GM20431 (cell line): ENCODE results near the gene PRKAG2.
"Not testable (repeated sequence)": the region's sequence is repeated elsewhere in the genome, so short reads cannot be mapped to it uniquely, and the experiment has no call there.

Experiments
- in situ Hi-C: fragments of 300-500 bp; cut with MseI, MboI; formaldehyde crosslinking; loops from one replicate; pipeline ENCODE4 v1.15.0; 2020; ENCODE audit warnings: low sequenced_read_pairs; ENCODE audit not compliant: unreplicated experiment

Gene PRKAG2

DNA sequence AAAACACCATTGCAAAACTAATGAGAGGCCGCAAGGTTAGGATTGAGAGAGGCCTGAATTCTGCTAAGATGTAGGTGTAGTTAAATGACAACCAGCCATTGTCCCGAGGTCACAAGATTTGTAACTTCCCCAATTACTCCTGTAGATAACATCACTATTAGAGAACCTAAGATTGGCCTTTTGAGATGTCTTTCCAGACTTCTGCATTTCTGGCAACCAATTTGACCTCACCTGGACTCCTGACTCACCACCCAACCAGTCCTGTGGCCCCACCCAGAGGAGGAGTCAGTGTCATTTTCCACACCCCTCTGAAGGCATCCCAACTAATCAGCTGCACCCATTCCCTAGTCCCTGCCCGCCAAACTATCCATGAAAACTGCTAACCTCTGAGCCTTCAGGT is 115.7 kb downstream of the PRKAG2 start:
- in situ Hi-C loops = loop anchor here (25.0 kb wide), 1 partner anchor 399 kb away; no protein-coding TSS in a partner anchor

DNA sequence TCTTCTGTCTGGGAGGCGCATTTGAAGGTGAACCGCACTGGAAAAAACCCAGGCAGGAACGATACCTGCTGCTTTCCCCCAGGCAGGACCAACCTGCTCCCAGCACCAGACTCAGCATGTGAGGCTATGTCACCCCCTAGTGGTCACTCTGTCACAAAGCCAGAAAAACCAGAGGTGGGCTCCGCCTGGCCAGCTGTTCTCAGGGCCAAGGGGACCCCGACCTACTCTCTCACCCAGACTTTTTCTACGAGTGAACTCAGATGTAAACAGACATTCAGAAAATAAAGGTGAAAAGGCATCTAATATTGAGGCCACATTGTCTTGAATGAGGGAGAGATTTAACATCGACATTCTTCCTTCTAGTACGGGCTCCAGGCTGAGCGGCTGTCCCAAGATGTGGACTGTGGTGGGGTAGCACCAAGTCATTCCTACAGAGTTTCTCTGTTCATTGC is 117.3 kb downstream of the PRKAG2 start:
- in situ Hi-C loops = loop anchor here (25.0 kb wide), 1 partner anchor 397 kb away; no protein-coding TSS in a partner anchor

DNA sequence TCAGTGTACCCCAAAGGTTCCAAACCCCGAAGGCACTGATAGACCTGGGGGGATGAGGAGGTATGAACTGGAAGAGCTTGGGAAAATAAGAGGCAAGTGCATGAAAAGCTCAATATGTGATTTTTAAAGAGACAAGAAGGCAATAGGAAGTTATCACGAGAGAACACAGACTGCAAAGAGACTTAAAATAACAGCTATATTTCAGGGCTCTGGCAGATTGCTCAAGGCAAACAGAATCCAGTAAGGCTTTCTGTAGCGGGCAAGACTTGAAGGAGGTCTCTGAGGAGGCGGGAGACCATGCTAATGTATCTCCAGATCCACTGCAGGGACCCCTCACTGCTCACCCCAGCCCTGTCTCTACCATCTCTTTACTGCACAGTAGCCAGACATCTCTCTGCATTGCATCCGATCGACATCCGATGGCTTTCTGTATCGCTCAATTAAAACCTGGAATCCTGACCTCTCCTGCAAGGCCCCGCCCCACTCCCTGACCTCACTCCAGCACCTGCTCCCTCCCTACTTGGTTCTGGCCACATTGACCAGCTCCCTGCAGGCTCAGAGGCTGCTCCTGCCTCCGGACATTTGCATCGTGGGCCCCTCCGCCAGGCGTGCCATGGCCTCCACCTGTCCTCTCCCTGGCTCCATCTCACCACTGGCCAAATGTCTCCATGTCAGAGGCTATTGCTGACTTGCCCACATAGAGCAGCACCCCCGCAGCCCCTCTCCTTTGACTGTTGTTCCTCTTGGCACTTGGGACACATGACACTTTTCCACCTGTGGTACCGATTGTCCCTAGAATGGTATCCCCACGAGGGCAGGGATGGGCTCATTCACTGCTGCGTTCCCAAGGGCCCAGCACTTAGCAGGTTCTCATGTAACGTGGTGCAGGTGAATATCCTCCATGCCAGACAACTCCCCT is 118.0 kb downstream of the PRKAG2 start:
- in situ Hi-C loops = loop anchor here (25.0 kb wide), 1 partner anchor 397 kb away; no protein-coding TSS in a partner anchor

DNA sequence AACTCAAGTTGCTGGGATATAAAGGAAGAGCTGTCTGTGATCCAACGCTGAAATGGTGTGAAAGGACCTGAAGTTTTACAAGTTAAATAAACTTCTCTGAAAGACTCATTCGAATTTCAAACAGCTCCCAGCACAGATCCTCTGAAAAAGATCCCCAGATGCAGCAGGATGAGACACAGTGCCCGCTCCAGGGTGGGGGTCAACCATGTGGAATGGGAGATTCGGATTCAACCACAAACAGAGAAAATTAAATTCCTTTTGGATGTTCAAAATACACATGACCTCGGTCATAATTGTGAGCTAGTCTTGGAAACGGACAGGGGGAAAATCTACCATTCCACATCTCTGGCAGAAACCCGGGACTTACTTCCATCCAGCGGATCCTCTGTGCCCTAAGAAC is 119.6 kb downstream of the PRKAG2 start:
- in situ Hi-C loops = loop anchor here (25.0 kb wide), 1 partner anchor 395 kb away; no protein-coding TSS in a partner anchor

DNA sequence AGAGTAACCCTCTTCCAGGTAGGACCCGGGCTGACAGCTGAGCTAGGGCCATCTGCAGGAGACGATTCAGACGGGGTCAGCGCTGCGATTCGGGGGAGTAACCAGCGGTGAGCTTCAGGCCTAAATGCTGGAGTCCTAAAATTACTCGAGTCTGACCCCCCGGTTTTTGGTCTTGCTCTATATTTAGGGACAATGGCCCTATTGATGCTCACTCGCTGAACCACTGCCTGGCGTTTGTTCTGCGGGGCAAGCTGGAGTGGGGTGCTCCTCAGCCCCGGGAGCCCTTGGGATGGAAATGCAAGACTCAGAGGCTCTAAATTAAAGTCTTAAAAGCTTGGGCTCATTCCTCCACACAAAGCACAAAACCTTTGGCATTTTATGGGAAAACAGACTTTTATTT is 120.0 kb downstream of the PRKAG2 start:
- in situ Hi-C loops = loop anchor here (25.0 kb wide), 1 partner anchor 395 kb away; no protein-coding TSS in a partner anchor

DNA sequence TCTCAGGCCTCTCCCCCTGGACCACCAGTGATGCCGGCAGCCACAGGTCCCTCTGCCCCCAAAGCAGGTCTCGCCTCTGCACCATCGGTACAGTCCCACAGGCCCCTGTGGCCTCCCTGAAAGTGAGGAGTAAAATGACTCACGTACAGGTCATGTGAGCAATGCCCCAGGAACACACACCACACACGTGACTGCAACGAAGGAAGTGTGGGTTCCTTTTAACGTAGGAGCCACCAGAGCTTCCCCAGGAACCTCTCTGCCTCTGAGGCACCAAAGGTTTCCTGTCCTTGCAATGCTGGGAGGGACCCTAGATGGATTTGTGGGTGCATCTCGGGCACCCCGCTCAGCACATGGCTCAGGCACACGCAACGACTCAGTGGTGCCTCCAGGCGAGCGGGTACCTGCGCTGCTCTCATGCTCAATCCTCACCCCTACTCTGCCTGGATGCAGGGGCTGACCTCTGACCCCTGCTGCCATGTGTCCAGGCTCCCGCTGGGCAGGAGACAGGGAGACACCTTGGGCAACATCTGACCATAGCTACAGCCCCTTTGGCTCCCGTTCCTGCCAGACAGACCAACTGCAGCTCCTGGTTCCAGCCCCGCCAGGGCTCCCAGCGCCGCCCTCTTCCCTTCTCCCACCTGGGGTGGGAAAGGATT is 120.7 kb downstream of the PRKAG2 start:
- in situ Hi-C loops = loop anchor here (25.0 kb wide), 1 partner anchor 394 kb away; no protein-coding TSS in a partner anchor

DNA sequence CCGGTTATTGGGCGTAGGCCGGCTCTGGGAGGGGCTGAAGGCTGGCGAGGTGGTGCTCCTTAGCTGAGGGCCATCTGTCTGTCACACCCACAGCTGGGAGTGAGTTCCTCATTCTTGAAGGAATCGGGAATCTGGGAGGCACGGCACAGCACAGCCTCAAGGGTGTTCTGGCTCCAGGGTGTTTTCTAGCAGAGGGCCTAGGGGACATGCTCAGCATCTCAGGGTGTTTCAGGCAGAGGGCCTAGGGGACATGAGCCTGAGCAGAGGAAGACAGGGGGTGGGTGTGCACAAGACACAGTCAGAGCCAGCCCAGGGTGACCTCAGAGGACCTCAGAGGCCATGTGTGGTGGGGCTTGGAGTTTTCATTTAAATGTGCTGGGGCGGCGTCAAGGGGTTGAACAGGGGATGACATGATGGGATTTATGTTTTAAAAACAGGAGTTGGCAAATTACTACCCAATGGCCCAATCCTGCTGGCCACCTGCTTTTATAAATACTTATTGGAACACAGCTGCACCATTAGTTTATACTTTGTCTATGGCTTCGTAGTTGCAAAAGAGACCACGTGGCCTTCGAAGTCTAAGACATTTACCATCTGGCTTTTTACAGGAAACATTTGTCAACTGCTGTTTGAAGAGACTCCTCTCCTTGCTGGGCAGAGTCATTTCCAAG is 121.6 kb downstream of the PRKAG2 start:
- in situ Hi-C loops = loop anchor here (25.0 kb wide), 1 partner anchor 393 kb away; no protein-coding TSS in a partner anchor

DNA sequence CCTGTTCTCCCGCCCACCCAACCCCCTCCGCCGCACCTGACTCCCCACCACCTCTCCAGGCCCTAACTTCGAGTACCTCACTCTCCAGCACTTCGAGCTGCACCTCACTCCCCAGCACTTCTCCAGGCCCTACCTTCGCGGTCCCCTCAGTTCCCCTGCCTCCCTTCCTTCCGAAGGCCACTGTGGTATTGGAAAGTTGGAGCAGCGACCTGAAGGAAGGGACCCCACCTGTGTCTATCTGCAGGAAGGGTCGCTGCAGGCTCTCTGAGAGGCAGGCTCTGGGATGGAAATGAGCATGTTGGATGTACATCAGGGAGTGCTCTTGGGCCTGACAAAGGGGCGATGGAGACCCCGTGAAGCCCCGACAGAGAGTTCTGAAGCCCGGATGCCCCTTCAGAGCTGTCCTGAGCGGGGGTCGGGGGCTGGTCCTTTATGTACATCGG is 122.2 kb downstream of the PRKAG2 start:
- in situ Hi-C loops = loop anchor here (25.0 kb wide), 1 partner anchor 392 kb away; no protein-coding TSS in a partner anchor

DNA sequence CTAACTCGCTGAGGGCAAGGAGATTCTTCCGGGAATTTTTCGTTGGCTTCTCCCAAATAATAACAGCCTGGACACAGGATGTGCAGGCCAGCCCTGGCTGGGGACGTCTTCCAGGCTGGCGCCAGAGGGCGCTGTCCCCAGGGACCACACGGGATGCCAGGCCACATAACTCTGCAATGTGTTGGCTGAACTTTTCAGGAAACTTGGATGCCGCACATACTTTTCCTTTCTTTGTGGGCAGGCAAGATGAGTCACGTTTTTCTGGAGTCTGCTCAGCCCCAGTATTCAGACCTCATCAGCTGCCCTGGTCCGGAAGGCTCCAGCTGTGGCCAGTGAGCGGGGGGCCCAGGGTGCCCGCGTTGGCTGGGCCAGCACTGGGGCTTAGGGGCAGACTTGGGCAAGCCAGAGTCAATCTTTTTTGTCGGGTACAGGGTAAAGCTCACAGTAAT is 122.7 kb downstream of the PRKAG2 start:
- in situ Hi-C loops = loop anchor here (25.0 kb wide), 1 partner anchor 392 kb away; no protein-coding TSS in a partner anchor

DNA sequence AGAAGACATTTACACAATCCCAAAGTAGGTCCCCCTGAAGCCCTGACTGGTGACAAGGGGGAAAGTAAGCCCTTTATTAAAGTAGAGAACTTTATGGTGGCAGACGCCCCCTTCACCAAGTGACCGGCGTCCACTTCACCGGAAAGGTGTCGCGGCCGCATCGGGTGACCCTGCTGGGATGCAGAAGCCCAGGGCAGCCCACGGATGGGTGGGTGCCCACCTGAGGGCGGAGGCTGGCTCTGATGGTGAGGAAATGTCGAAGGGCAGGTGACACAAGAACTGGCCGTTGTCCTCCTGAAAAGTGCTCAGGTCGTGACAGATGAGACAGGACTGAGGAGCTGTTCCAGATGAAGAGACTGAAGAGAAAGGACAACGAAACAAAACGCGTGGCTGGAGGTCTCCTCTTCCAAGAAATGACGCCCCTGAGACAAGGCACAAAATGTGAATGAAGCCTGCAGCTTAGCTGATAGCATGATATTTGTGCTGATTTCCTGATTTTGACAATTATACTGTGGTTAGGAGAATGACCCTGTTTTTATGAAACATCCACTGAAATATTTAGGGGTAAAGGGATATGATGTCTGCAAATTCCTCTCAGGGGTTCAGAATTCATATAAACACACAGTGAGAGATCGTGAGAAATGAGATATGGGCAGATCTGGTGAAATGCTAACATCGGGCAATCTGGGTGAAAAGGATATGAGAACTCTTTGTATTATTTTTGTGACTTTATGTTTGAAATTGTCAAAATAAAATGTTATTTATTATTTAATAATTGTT is 123.9 kb downstream of the PRKAG2 start:
- in situ Hi-C loops = loop anchor here (25.0 kb wide), 1 partner anchor 391 kb away; no protein-coding TSS in a partner anchor

DNA sequence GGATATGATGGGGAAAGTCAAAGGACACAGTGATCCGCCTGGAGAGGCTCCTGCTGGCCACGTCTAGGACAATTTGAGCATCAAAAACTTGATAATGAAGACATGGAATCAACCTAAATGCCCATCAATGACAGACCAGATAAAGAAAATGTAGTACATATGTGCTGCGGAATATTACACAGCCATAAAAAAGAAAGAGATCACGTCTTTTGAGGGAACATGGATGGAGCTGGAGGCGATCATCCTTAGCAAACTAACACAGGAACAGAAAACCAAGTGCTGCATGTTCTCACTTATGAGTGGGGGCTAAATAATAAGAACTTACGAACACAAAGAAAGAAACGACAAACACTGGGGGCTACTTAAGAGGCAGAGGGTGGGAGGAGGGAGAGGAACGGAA is 124.9 kb downstream of the PRKAG2 start:
- in situ Hi-C loops = loop anchor here (25.0 kb wide), 1 partner anchor 390 kb away; no protein-coding TSS in a partner anchor

DNA sequence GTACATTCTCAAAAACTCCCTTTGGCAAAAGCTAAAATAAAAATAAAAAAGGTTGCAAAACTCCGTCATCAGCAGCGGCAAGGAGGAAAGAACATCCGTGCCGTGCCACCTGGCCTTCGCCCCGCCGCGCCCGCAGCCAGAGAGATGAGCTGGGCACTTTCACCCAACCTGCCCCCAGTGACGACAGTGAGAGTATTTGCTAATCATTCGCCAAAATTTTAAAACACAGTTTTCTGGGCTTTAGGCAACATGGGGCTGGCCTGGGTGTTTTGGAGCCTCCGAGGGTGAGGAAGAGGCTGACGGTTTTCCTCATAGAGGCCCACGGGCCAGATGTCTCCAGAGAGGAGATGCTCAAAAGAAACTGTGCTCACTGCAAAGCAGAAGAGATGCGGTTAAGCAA is 128.2 kb downstream of the PRKAG2 start:
- in situ Hi-C loops = no loop called here

DNA sequence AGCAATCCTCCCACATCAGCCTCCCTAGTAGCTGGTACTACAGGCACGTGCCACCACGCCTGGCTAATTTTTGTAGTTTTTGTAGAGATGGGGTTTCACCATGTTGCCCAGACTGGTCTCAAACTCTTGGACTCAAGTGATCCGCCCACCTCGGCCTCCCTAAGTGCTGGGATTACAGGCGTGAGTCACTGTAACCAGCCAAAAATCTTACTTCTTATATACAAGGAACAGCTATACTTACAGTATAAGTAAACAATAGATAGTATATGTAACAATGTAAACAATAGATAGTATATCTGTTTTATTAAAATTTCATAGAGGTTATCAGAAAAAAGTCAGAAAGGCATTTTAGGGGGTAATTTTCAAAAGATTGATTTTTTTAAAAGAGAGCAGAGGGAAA is 128.9 kb downstream of the PRKAG2 start:
- in situ Hi-C loops = not testable (repeated sequence)

DNA sequence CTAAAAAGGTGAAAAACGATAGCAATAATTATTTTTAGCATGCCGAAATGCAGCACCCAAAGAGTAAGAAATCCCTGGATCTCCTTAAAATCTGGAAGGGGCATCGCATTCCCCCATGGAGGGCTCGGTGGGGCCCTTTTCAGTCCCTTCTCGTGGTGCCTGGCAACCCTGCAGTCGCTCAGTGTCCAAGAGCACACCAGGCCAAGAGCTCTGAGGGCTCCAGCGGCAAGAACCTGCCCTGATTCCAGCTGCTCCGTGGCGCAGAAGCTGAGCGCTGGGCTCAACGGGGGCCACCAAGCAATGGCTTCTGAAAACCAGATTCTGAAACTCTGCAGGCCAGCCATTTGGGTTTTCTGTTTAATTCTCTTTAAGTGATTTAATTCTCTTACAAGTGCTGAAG is 131.2 kb downstream of the PRKAG2 start:
- in situ Hi-C loops = no loop called here

DNA sequence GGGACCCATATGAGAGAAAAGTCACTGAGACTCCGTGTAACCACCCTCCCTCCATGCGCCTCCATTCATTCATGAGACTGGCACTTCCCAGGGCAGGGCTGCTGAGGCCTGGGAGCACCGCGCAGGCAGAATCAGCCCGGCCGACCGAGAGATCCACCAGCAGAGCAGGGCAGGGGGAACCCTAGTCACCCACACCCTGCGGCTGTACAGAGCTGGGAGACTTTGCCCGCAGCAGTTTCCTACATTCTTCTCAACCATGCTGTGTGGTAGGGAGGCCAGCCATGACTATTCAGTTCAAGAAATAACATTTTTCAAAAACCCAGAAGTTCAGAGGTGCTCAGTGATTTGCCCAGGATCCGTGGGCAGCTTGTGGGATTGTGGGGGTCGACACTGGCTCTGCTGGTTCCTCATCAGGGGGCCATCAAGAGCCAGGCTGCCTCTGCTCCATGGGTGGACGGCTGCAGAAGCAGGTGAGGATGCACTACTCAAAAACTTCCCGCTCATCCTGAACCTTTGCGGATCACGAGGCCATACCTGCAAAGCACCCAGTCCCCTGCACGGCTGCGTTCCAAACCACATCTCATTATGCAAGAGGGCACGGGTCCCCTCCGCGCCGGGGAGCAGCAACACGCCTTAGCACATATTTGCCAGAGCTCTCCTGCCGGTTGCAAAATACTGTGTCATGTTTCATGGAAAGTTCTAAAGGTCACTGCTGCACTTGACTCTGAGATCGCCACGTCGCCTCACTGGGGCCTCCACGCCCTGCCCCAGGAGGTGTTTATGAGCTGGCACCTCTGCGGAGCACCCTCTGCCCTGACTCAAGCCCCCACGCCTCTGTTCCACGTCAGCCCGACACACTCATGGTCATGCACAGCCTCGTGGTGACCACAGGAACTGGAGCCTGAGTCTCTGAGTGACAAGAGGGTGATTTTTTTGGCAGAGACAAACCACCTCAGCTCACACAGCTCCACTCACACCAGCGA is 132.0 kb downstream of the PRKAG2 start:
- in situ Hi-C loops = no loop called here

DNA sequence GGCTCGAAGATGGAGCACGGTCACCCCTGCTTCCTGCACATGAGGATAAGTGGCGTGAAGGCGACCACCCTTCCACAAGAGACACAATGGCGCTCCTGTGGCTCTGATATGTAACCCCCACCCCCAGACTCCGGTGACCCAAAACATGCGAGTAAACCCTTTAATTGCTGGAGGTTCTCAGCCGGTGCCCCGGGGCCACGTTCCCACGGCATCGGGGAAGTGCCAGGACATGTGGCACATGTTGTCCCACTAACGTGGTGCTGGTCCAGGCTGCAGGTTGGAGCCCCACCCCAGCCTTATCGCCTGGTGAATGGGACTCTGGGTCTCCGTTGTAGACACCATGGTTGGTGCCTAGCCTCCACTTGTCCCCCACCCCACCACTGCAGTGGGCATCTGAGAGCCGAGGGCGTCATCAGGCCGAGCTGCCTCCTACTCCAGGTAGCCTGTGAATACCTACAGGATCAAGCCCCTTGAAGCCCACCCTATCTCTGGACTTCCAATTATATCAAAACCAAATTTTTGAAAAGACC is 132.8 kb downstream of the PRKAG2 start:
- in situ Hi-C loops = no loop called here

DNA sequence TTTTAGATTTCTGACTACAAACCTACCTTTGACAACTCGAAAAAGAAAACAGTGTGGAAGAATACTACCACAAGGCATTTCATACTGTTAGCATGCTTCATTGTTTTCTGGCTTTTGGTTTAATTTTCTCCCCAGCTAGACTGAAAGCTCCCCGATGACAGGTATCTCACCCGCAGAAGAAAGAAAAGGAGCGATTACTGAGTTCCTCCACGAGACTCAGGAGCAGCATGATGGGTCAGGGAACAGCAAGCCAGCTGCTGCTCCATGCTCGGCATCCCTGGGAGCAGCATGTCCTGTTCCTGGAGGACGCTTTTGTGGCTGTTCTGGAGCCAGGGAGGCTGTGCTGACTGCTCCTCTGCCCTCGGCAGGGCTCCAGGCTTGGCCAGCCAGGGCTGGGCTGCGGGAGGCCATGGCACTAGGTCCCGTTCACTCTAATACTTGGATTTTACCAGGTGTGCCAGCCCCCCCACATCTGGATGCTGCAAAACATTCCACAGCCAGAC is 133.4 kb downstream of the PRKAG2 start:
- in situ Hi-C loops = no loop called here
